ENCODE results near the gene APOC3.

The APOC3 gene

DNA sequence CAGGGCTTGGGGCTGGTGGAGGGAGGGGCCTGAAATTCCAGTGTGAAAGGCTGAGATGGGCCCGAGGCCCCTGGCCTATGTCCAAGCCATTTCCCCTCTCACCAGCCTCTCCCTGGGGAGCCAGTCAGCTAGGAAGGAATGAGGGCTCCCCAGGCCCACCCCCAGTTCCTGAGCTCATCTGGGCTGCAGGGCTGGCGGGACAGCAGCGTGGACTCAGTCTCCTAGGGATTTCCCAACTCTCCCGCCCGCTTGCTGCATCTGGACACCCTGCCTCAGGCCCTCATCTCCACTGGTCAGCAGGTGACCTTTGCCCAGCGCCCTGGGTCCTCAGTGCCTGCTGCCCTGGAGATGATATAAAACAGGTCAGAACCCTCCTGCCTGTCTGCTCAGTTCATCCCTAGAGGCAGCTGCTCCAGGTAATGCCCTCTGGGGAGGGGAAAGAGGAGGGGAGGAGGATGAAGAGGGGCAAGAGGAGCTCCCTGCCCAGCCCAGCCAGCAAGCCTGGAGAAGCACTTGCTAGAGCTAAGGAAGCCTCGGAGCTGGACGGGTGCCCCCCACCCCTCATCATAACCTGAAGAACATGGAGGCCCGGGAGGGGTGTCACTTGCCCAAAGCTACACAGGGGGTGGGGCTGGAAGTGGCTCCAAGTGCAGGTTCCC, at the start of gene APOC3:
Gene APOC3, plus strand, starts transcription at position 383 of the 659 bp plus-strand sequence. CDS start 676 bp downstream, outside the sequence.
- no peak for TF ChIP-seq CTCF (IDR thresholded peaks at IDR 0.05)
- H3K27ac ChIP-seq = no peak within 1 kb of the TSS
- no peak within 1 kb of the TSS for H3K4me3 ChIP-seq
- no peak for DNase-seq (ENCODE audit: low spot score)

- no peak for DNase-seq (ENCODE audit: low spot score)
- Histone ChIP-seq H3K4me3 (no peak overlapping the region), H3K27ac (no peak overlapping the region)
- TF ChIP-seq CTCF (IDR thresholded peaks at IDR 0.05) = no peak
Observed at GRCh38 chr11:116782728-116783127, 47.0 kb upstream of the APOC3 start.

GRCh38 chr11:116786326-116786725, 43.4 kb upstream of the APOC3 start:
- TF ChIP-seq CTCF (IDR thresholded peaks at IDR 0.05) = no peak
- H3K27ac ChIP-seq = no peak overlapping the region
- DNase-seq (ENCODE audit: low spot score) = no peak
- no peak overlapping the region for H3K4me3 ChIP-seq

GRCh38 chr11:116786966-116787365, 42.7 kb upstream of the APOC3 start:
- no peak for TF ChIP-seq CTCF (IDR thresholded peaks at IDR 0.05)
- no peak overlapping the region for H3K27ac ChIP-seq
- H3K4me3 ChIP-seq = peak overlapping the region; percentile 98
- DNase-seq (ENCODE audit: low spot score) = no peak

GRCh38 chr11:116787436-116787785, 42.3 kb upstream of the APOC3 start:
- no peak for TF ChIP-seq CTCF (IDR thresholded peaks at IDR 0.05)
- Histone ChIP-seq H3K4me3 (peak overlapping the region; percentile 98), H3K27ac (peak overlapping the region; percentile 82 to 84)
- no peak for DNase-seq (ENCODE audit: low spot score)

DNA sequence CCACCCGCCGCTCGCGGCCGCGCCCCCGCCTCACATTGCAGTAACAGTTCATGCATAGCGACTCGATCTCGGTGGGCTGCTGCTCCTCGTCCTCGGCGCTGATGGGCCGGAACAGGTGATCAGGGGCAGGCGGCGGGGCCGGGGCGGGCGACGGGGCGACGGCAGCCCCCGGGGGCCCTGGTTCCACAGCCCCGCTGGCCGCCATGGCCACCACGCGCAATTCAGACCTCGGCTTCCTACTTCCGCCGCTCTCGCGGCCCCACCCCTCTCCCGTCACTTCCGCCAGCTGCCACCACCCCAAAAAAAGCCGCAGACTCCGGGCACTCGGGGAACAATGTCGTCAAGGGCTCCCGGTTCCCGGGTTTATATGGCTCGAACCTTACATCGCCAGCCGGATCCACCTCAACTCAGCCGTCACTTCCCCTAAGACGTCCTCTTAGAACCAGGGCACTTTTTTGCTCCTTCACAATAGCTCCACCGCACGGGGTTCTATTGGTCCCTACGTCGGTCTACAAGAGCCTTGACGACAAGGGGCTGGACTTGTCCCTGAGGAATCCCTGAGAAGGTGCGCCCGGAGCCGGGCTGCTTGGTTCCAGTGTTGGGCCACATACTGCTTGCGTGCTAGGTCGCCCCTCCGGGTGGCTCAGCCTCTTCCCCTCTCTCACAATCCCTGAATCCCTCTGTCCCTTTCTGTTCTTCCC, 41.8 kb upstream of the APOC3 start, which contains the start of gene ZPR1:
Gene ZPR1, minus strand, starts transcription at position 238 of the 701 bp plus-strand sequence. Its CDS starts 33 bp downstream, at position 205.
- peak; percentile 91 for DNase-seq (ENCODE audit: low spot score)
- H3K4me3 ChIP-seq = peak within 1 kb of the TSS; percentile 98
- peak within 1 kb of the TSS; percentile 82 to 84 for H3K27ac ChIP-seq
- TF ChIP-seq CTCF (IDR thresholded peaks at IDR 0.05) = no peak

DNA sequence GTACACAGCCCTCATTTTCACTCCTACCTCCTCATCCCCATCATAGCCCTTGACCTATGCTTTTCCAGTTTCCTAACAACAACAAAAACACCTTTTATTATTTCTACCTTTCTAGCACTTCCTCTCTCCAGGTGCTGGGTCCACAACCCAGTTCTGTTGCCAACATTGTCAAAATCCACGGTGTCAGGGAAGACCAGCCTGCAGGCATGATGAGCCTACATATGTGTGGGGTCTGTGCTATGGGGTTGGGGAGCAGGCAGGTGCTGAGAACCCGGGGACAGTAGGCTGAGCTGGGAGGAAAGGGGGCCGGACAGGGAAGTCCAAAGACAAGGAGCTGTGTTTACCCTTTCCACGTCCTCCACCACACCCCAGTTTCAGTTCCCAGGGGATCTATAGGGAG, 41.2 kb upstream of the APOC3 start:
- Histone ChIP-seq H3K27ac (peak overlapping the region; percentile 82 to 84), H3K4me3 (peak overlapping the region; percentile 98)
- no peak for TF ChIP-seq CTCF (IDR thresholded peaks at IDR 0.05)
- DNase-seq (ENCODE audit: low spot score) = no peak
